HG03196 (cell line): ENCODE results near the gene ZNF384.

Source experiments
- ATAC-seq: cut with Tn5 transposase; IDR thresholded peaks from one replicate; pipeline ENCODE4 v1.9.1; 2021; ENCODE audit not compliant: unreplicated experiment

Gene ZNF384

GRCh38 chr12:6626654-6627283 lies 62.4 kb downstream of the ZNF384 start:
- ATAC-seq, result no peak

DNA sequence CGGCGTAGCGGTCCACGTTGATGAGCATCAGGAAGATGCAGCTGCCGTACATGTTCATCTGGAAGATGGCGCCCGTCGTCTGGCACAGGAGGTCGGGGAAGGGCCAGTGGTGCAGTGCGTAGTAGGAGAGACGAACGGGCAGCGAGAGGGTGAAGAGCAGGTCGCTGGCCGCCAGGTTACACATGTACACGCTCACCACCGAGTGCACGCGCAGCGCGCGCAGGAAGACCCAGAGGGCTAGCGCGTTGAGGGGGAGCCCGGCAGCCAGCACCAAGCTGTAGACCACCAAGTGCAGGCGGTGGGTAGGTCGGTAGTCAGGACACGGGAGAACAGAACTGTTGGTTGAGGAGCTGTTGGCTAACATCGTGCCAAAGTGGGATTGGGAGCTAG lies 68.3 kb downstream of the ZNF384 start:
- no peak for ATAC-seq

DNA sequence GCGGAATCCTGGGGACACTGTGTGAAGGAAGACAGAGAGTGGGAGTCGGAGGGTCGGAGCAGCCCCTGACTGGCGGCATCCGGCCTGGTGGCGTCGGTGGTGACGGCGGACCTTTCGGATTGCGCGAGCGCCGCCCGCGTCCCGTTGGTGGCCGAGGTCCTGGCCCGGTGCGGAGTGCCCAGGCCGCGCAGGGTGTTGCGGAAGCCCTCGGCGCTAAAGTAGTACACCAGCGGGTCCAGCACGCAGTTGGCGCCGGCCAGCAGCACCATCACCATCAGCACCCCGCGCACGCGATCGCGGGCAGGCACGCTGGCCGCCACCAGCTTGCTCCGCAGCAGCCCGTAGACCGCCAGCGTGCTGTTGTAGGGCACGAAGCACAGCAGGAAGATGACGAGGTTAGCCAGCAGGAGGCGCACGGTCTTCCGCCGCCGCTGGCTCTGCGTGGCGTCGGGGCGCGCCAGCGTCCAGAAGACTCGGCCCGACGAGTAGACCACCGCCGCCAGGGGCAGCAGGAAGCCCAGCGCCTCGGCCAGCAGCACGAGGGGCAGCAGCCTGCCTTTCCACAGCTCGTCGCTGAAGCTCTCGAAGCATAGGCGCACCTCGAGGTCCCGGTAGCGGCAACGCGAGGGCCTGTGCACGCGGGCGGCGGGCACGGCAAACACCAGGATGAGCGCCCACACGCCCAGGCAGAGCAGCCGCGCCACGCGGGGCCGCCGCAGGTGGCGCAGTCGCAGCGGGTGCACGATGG lies 68.9 kb downstream of the ZNF384 start:
- no peak for ATAC-seq

DNA sequence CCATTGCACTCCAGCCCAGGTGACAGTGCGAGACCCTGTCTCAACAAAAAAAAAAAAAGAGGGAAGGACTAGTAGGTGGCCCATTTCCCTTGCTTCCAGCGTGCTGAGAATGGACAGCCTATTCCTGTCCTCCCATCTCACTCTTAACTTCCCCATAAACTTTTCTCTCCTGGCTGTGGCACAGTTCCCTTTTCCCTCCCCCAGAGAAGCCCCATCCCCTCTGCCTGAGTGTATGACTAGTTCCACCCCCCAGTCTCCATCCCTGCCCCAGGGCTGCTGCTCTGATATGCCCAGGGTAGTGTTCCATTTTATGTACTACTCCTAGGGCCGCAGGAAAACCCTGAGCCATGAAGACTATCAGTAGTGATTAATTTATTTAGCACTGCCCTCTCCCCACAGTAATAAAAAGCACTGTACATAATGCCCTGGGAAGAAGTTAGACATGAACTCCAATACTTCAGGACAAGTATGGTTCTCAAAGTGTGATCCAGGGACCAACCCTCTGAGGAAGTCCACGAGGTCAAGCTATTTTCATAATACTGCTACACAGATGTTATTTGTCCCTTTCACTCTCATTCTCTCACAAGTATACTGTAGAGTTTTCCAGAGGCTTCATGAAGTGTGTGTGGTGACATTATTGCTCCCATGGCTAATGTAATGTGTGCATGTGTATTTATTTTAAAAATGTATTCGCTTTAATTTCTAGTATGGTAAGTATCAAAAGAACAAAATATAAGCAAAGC lies 70.5 kb downstream of the ZNF384 start:
- no peak for ATAC-seq
